Endodermal cell (in vitro differentiated cells): ENCODE measurements around the gene MAGOH. TPM values are rescaled to one million over a fixed set of nuclear protein-coding genes. Genes with fewer than 3 reads are reported as not detected.

Experiments
- DNase-seq: peaks from one replicate; pipeline ENCODE4 v3.0.0-alpha.2; 2017
- H3K27ac ChIP-seq: 2 replicates; pipeline ENCODE4 v1.5.1; 2013; ENCODE audit warnings: mild to moderate bottlenecking, low read depth, low read length, moderate library complexity
- H3K27me3 ChIP-seq: 2 replicates; pipeline ENCODE4 v1.6.1; 2013; ENCODE audit warnings: mild to moderate bottlenecking, low read length, moderate library complexity; ENCODE audit not compliant: insufficient read depth, control insufficient read depth, poor library complexity, severe bottlenecking
- H3K36me3 ChIP-seq: 2 replicates; pipeline ENCODE4 v1.7.0; 2013; ENCODE audit warnings: mild to moderate bottlenecking, low read length, moderate library complexity; ENCODE audit not compliant: control insufficient read depth, insufficient read depth
- H3K4me1 ChIP-seq: one replicate; pipeline ENCODE4 v1.7.0; 2013; ENCODE audit warnings: low read length; ENCODE audit not compliant: control insufficient read depth, insufficient read depth
- H3K4me3 ChIP-seq: 2 replicates; pipeline ENCODE4 v1.5.1; 2013; ENCODE audit warnings: mild to moderate bottlenecking, low read length, moderate library complexity
- H3K9ac ChIP-seq: 2 replicates; pipeline ENCODE4 v1.6.1; 2013; ENCODE audit warnings: mild to moderate bottlenecking, low read length, moderate library complexity; ENCODE audit not compliant: poor library complexity, severe bottlenecking; ENCODE audit errors: extremely low read depth
- H3K9me3 ChIP-seq: 2 replicates; pipeline ENCODE4 v1.6.1; 2013; ENCODE audit warnings: mild to moderate bottlenecking, low read length, moderate library complexity; ENCODE audit not compliant: control insufficient read depth
- H3K27ac Mint-ChIP-seq: 2 replicates; pipeline ENCODE4 v1.8.0; 2020; ENCODE audit warnings: mixed read lengths
- H3K27me3 Mint-ChIP-seq: 2 replicates; pipeline ENCODE4 v1.8.0; 2021; ENCODE audit warnings: mild to moderate bottlenecking, mixed read lengths; ENCODE audit not compliant: insufficient read depth
- H3K36me3 Mint-ChIP-seq: 2 replicates; pipeline ENCODE4 v1.8.0; 2020; ENCODE audit warnings: low read depth, mixed read lengths
- H3K4me1 Mint-ChIP-seq: 2 replicates; pipeline ENCODE4 v1.8.0; 2020; ENCODE audit warnings: mixed read lengths
- H3K4me3 Mint-ChIP-seq: 2 replicates; pipeline ENCODE4 v1.8.0; 2020; ENCODE audit warnings: mild to moderate bottlenecking, moderate library complexity, mixed read lengths
- H3K9me3 Mint-ChIP-seq: 2 replicates; pipeline ENCODE4 v1.8.0; 2020; ENCODE audit warnings: mild to moderate bottlenecking, mixed read lengths
- CTCF ChIP-seq: fragments of 200-600 bp; sonication (generic); conservative IDR thresholded peaks from 2 replicates; pipeline ENCODE4 v1.5.0; 2021; ENCODE audit warnings: antibody characterized with exemption, mild to moderate bottlenecking
- WGBS, 2 experiments: methylation state at CpG; one replicate each; pipeline versions ENCODE4 v1.1.5 to v1.1.7; 2013; ENCODE audit warnings: missing lambda C conversion rate in 2 of 2, mixed read lengths in 1 of 2; ENCODE audit not compliant: insufficient coverage in 1 of 2, insufficient read length in 1 of 2; 5-methylcytosine and 5-hydroxymethylcytosine counted together
- total RNA-seq, 2 donors: library from RNA; stranded (reverse); fragmentation: NEBNext Ultra II Directional in 1 of 2; extraction: Animal tissue kit (Norgen Biotek cat#: 25700) in 1 of 2; gene quantifications; 2 replicates in 1 of 2; 3 replicates in 1 of 2; pipeline ENCODE4 v1.2.1, GENCODE V29; 2021

The MAGOH gene
- total RNA-seq, 2 donors from 2014 or later, result 59.1 to 74.7 TPM

GRCh38 chr1:53250325-53250724 is 12.0 kb upstream of the MAGOH start:
- WGBS, 2 experiments, result 95 to 96% methylated on average over 3 to 4 of the region's 4 CpGs

GRCh38 chr1:53249706-53250105 is 11.4 kb upstream of the MAGOH start:
- peaks cover 58% of the 10 kb centered on the region for H3K36me3 Mint-ChIP-seq
- H3K9me3 Mint-ChIP-seq, result no peaks in the 10 kb centered on the region
- 85 to 92% methylated on average over 1 to 3 of the region's 3 CpGs for WGBS, 2 experiments
- no peak for TF ChIP-seq CTCF
- no peak overlapping the region for H3K9ac ChIP-seq
- H3K4me1 ChIP-seq, result no peaks in the 10 kb centered on the region
- DNase-seq, result no peak
- H3K27me3 Mint-ChIP-seq, result no peaks in the 10 kb centered on the region
- H3K27ac Mint-ChIP-seq, result no peak overlapping the region
- no peaks in the 10 kb centered on the region for H3K27me3 ChIP-seq
- H3K4me3 Mint-ChIP-seq, result no peak overlapping the region
- peaks cover 75% of the 10 kb centered on the region for H3K36me3 ChIP-seq
- H3K27ac ChIP-seq, result peak overlapping the region; percentile 25
- no peaks in the 10 kb centered on the region for H3K4me1 Mint-ChIP-seq
- no peak overlapping the region for H3K4me3 ChIP-seq
- H3K9me3 ChIP-seq, result no peaks in the 10 kb centered on the region

More at GRCh38 chr1:53250325-53250724, 12.0 kb upstream of the MAGOH start:
- Mint-ChIP-seq H3K27me3 (no peaks in the 10 kb centered on the region), H3K9me3 (no peaks in the 10 kb centered on the region), H3K36me3 (peaks cover 64% of the 10 kb centered on the region), H3K27ac (no peak overlapping the region), H3K4me3 (no peak overlapping the region), H3K4me1 (no peaks in the 10 kb centered on the region)
- no peak overlapping the region for H3K27ac ChIP-seq
- TF ChIP-seq CTCF, result no peak
- H3K4me1 ChIP-seq, result no peaks in the 10 kb centered on the region
- DNase-seq, result no peak
- H3K36me3 ChIP-seq, result peaks cover 78% of the 10 kb centered on the region
- no peak overlapping the region for H3K4me3 ChIP-seq
- no peaks in the 10 kb centered on the region for H3K27me3 ChIP-seq
- H3K9ac ChIP-seq, result no peak overlapping the region
- no peaks in the 10 kb centered on the region for H3K9me3 ChIP-seq

GRCh38 chr1:53246261-53247134 is 8.2 kb upstream of the MAGOH start:
- no peaks in the 10 kb centered on the region for H3K9me3 ChIP-seq
- H3K36me3 ChIP-seq, result peaks cover 63% of the 10 kb centered on the region
- TF ChIP-seq CTCF, result no peak
- no peak overlapping the region for H3K9ac ChIP-seq
- no peak overlapping the region for H3K27ac ChIP-seq
- H3K36me3 Mint-ChIP-seq, result peaks cover 40% of the 10 kb centered on the region
- H3K4me1 Mint-ChIP-seq, result no peaks in the 10 kb centered on the region
- H3K4me3 ChIP-seq, result no peak overlapping the region
- H3K4me3 Mint-ChIP-seq, result no peak overlapping the region
- WGBS, 2 experiments, result 68 to 100% methylated on average over 1 to 4 of the region's 4 CpGs
- H3K9me3 Mint-ChIP-seq, result no peaks in the 10 kb centered on the region
- H3K27ac Mint-ChIP-seq, result no peak overlapping the region
- H3K27me3 Mint-ChIP-seq, result no peaks in the 10 kb centered on the region
- no peaks in the 10 kb centered on the region for H3K4me1 ChIP-seq
- H3K27me3 ChIP-seq, result no peaks in the 10 kb centered on the region
- no peak for DNase-seq
